HepG2 (cell line): ENCODE measurements around the gene SDK2.

Experiments
- CTCF ChIP-seq: sonication (generic); formaldehyde crosslinking; IDR thresholded peaks from 2 replicates; pipeline ENCODE4 v1.5.0; 2020; ENCODE audit warnings: mild to moderate bottlenecking, missing genetic modification reagents, moderate library complexity
- HDAC2 ChIP-seq: sonication (generic); formaldehyde crosslinking; IDR thresholded peaks from 2 replicates; pipeline ENCODE4 v1.4.0; 2020; ENCODE audit warnings: missing genetic modification reagents
- MEF2D ChIP-seq: sonication (generic); formaldehyde crosslinking; IDR thresholded peaks from 2 replicates; pipeline ENCODE4 v1.5.1; 2020; ENCODE audit warnings: mild to moderate bottlenecking, missing genetic modification reagents
- TERF1 ChIP-seq: sonication (generic); formaldehyde crosslinking; IDR thresholded peaks from 2 replicates; pipeline ENCODE4 v1.8.0; 2022; ENCODE audit warnings: mild to moderate bottlenecking, missing genetic modification reagents, moderate library complexity

DNA sequence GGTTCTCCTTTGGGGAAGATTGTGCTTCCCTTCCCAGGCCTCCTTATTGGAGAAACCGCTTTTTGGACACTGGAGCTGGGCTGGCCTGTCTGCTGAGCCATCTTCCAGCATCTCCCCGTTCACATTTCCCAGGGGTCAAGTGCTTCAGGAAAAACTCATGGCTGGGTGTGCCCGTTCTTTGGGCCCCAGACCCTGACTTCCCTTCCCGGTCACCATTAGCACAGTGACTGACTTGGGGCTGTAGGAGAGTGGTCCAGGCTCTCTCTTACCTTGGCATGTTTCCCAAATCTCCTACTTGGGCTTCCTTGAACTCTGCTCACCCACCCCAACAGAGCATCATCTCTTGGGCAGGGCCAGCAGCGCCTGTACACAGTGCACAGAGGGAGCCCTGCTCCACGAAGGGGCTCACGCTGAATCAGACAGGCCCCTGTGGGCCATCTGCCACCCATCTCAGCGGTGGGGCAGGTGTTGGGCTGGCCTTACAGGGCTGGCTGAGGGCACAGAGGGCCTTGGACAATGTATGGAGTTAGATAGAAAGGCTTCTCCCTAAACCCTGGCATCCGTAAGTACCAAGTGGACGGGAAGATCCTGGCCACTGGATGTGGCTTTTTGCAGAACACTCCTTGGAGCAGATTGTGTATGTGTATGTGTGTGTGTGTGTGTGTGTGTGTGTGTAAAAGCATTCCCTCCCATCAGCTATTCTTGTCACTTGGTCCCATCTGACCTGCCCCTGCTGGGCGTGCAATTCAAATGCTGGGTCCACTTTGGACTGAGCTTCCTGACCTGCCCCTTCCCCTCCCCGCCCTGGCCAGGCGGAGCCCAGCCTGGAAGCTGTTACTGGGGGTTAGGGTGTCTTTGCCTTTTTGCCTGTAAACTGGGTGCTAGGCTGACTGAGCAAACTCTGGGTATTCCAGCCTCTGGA lies 307.6 kb downstream of the SDK2 start:
- TF ChIP-seq TERF1 = no peak
- no peak for TF ChIP-seq MEF2D (CRISPR knock-in tag)
- no peak for TF ChIP-seq HDAC2 (CRISPR knock-in tag)
- no peak for TF ChIP-seq CTCF (CRISPR knock-in tag)
